ENCODE measurements around the gene GAS2L1.
"Not testable (repeated sequence)": the region's sequence is repeated elsewhere in the genome, so short reads cannot be mapped to it uniquely, and the experiment has no call there.

The GAS2L1 gene

GRCh38 chr22:29344137-29344536, 37.7 kb downstream of the GAS2L1 start:
- peak; percentile 82 for DNase-seq

GRCh38 chr22:29344889-29345288, 38.4 kb downstream of the GAS2L1 start:
- DNase-seq = not testable (repeated sequence)

DNA sequence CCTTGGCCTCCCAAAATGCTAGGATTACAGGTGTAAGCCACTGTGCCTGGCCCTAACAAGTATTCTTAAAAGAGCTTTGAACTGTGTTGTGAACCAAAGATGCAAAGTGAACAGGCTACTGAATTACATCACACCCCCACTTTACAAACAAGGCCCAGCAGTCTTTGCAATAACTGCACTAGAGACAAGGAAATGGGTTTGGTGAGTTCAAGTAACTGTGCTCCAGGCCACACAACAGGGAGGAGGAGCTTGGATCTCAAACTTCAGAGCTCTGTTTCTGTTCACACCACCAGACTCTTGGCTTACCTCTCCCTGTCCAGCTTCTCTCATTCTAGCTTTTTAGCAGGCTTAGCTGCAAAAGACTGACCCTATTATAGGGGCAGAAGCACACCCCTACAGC, 39.5 kb downstream of the GAS2L1 start:
- DNase-seq = no peak

GRCh38 chr22:29346659-29347058, 40.2 kb downstream of the GAS2L1 start:
- no peak for DNase-seq

DNA sequence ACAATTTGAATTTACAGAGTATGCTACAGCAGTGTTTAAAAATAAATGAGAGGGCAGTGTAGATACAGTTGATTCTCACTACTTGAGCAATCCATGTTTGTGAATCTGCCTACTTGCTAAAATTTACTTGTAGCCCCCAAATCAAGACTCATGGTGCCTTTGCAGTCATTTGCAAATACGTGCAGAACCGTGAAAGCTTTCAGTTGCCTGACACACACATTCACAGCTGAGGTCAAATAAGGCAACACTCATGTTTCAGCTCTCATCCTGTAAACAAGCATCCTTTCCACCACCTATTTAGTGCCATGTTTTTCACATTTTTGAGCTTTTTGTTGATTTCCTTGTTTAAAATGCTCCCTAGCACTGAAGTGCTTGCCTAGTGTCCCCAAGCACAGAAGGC, 41.6 kb downstream of the GAS2L1 start:
- no peak for DNase-seq

- DNase-seq = peak; percentile 73
These were observed 42.5 kb downstream of the GAS2L1 start for GRCh38 chr22:29348956-29349355.

- DNase-seq = no peak
These were observed 44.6 kb downstream of the GAS2L1 start for GRCh38 chr22:29351042-29351441.

DNA sequence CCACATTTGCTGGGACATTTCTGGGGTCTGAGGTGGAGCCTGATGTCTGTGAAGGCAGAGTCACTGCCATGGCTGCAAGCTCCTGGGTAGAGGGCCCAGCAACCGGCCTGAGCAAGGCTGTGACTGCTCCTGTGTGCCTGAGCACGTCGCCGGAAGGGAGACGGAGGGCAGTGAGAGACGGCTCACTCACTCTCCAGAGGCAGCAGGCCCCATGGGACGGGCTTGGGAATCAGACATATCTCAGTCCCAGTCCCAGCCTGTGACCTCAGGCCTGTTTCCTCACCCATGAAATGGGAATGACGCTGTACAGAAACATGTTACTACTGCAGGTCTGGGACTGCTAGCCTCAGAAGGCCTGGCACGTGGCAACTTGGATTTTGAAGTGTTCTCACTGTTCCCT, 45.4 kb downstream of the GAS2L1 start:
- no peak for DNase-seq

- no peak for DNase-seq
These were observed 46.3 kb downstream of the GAS2L1 start for GRCh38 chr22:29352778-29353177.

- DNase-seq = no peak
These were observed 46.8 kb downstream of the GAS2L1 start for GRCh38 chr22:29353286-29353685.

DNA sequence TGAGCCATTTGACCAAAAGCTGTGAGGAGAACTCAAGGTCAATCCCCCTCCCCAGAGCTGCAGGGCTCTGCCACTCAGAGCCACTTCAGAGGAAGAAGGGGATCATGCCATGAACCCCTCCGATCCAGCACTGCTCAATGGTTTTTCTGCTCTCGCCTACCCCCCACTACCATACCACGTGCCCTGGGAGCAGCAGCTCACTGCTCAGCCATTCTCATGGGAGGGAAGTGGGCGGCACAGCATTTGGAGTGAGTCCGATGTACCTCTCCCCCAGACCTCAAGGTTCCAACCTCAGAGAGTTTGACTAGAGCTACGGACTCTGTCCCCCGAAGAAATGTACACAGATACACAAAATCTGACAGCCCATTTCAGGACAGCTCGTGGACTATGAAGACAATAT, 47.4 kb downstream of the GAS2L1 start:
- DNase-seq = no peak

DNA sequence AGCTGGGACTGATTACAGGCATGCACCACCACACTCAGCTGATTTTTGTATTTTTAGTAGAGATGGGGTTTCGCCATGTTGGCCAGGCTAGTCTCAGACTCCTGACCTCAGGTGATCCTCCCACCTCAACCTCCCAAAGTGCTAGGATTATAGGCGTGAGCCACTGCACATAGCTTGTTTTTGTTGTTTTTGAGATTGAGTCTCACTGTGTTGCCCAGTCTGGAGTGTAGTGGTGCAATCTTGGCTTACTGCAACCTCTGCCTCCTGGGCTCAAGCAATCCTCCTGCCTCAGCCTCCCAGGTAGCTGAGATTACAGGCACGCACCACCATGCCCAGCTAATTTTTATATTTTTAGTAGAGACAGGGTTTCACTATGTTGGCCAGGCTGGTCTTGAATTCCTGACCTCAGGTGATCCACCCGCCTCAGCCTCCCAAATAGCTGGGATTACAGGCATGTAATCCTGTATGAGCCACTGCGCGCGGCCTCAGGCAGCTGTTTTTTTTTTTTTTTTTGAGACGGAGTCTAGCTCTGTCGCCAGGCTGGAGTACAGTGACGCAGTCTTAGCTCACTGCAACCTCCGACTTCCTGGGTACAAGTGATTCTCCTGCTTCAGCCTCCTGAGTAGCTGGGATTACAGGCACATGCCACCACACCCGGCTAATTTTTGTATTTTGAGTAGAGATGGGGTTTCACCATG, 50.9 kb downstream of the GAS2L1 start:
- DNase-seq = not testable (repeated sequence)

GRCh38 chr22:29359469-29359868, 53.0 kb downstream of the GAS2L1 start:
- no peak for DNase-seq

Data from NCI-H2029 (cell line).